ENCODE measurements around the gene FSIP1. TPM values are rescaled to one million over a fixed set of nuclear protein-coding genes. Genes with fewer than 3 reads are reported as not detected.
"Not testable (repeated sequence)": the region's sequence is repeated elsewhere in the genome, so short reads cannot be mapped to it uniquely, and the experiment has no call there.

The FSIP1 gene
- total and polyA plus RNA-seq, 8 donors: 0.38 to 2.7 (median 0.83) TPM

DNA sequence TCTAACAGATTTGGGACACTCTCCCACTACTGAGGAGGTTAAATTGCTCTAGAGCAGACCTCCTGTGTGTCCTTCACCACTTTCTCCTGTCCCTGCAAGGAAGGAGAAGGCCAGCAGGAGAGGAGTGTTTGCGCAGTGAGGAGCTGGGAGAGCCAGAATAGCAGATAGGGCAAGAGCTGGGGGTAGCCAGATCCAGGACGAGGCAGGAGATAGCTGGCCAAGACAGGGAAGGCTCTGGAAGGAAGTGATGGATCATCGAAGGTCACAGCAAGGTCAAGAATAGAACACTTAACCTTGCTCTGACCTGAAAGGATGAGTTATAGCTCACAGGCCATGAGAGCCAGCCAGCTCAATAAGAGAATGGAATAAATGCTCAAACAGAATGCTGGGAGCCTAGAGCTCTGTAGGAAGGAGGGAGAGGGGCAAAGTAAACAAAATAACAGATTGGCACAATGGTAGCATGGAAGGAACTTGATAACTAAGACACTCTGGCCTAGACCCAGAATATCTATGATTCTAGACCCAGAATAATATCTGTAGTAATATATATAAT, 37.5 kb upstream of the FSIP1 start:
- DNase-seq: no peak
- intact Hi-C loops (cut with DNase I): no loop called here
- no peak for ATAC-seq

DNA sequence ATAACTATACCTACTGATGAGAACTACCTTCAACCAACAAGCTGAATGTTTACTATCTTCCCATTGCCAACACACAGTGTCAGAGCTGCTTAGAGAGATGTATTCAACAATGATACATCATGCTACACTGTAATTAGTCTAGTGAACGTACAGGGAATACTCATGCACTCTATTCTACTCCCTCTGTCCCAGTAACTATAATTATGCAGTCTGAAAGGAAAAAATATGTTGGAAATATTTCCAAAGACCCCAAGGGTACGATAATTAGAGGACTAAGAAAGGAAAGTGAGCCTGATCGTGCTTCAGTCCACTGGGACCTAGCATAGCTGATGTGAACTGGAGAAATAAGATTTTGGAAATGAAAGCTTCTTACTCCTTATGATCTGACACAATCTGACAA, 36.9 kb upstream of the FSIP1 start:
- intact Hi-C loops (cut with DNase I): no loop called here
- no peak overlapping the region for H3K27ac ChIP-seq

More for the DNA sequence above, 37.5 kb upstream of the FSIP1 start:
- Histone ChIP-seq H3K4me1 (no peaks in the 10 kb centered on the region), H3K4me3 (no peak overlapping the region), H3K27me3 (no peaks in the 10 kb centered on the region), H3K27ac (no peak overlapping the region), H3K36me3 (no peaks in the 10 kb centered on the region), H3K9me3 (no peaks in the 10 kb centered on the region)
- TF ChIP-seq, protein P1, sequence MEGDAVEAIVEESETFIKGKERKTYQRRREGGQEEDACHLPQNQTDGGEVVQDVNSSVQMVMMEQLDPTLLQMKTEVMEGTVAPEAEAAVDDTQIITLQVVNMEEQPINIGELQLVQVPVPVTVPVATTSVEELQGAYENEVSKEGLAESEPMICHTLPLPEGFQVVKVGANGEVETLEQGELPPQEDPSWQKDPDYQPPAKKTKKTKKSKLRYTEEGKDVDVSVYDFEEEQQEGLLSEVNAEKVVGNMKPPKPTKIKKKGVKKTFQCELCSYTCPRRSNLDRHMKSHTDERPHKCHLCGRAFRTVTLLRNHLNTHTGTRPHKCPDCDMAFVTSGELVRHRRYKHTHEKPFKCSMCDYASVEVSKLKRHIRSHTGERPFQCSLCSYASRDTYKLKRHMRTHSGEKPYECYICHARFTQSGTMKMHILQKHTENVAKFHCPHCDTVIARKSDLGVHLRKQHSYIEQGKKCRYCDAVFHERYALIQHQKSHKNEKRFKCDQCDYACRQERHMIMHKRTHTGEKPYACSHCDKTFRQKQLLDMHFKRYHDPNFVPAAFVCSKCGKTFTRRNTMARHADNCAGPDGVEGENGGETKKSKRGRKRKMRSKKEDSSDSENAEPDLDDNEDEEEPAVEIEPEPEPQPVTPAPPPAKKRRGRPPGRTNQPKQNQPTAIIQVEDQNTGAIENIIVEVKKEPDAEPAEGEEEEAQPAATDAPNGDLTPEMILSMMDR (IDR thresholded peaks at IDR 0.05): no peak

DNA sequence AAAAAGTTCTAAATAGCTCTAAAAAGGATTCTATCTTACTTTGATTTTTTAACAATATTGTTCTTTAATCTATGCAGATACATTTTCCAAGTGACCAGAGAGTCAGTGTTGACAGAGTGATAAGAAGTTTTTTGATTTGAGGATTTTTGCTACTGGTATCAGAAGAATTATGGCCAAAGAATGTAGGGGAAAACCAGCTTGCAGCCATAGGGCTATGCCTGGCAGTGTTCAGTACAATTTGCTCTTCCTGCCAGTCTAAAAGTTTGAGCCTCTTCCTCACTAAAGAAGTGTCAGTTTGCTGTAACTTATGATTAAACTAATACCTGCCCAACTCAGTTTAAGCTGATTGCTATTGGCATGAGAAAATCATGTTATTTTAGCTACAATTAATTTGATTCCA, 35.3 kb upstream of the FSIP1 start:
- DNase-seq (no peak), ATAC-seq (no peak)
- H3K27ac ChIP-seq: no peak overlapping the region
- H3K4me3 ChIP-seq: no peak overlapping the region
- TF ChIP-seq, protein P1 (IDR thresholded peaks at IDR 0.05): no peak
- no peaks in the 10 kb centered on the region for H3K4me1 ChIP-seq
- no peaks in the 10 kb centered on the region for H3K36me3 ChIP-seq
- no peaks in the 10 kb centered on the region for H3K27me3 ChIP-seq
- intact Hi-C loops (cut with DNase I): no loop called here
- no peaks in the 10 kb centered on the region for H3K9me3 ChIP-seq

More for the DNA sequence above, 36.9 kb upstream of the FSIP1 start:
- ATAC-seq (no peak), DNase-seq (no peak)
- no peaks in the 10 kb centered on the region for H3K4me1 ChIP-seq
- no peaks in the 10 kb centered on the region for H3K9me3 ChIP-seq
- TF ChIP-seq, protein P1 (IDR thresholded peaks at IDR 0.05): no peak
- no peaks in the 10 kb centered on the region for H3K36me3 ChIP-seq
- H3K4me3 ChIP-seq: no peak overlapping the region
- H3K27me3 ChIP-seq: no peaks in the 10 kb centered on the region

DNA sequence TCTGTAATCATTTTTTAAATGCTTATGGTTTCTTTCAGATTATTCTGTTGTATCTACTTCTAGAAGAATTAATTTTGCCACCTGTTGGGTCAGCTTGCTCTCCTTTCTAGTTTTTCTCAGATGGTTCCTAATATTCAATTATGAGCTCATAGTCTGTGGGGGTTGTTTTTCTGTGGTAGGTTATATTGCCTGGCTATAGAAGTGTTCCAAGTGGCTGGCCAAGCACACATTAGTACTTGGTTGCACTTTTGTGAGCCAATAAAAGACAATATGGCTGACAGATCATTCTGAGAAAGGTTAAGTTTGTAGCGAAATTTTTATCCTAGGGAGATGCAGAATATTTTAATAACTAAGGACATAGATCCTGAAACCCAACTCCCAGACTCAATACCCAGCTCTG, 31.8 kb upstream of the FSIP1 start:
- Histone ChIP-seq H3K36me3 (no peaks in the 10 kb centered on the region), H3K9me3 (no peaks in the 10 kb centered on the region), H3K27me3 (no peaks in the 10 kb centered on the region), H3K4me1 (no peaks in the 10 kb centered on the region), H3K4me3 (no peak overlapping the region), H3K27ac (no peak overlapping the region)
- no peak for DNase-seq
- no peak for ATAC-seq
- intact Hi-C loops (cut with DNase I): no loop called here
- TF ChIP-seq, protein P1 (IDR thresholded peaks at IDR 0.05): no peak

DNA sequence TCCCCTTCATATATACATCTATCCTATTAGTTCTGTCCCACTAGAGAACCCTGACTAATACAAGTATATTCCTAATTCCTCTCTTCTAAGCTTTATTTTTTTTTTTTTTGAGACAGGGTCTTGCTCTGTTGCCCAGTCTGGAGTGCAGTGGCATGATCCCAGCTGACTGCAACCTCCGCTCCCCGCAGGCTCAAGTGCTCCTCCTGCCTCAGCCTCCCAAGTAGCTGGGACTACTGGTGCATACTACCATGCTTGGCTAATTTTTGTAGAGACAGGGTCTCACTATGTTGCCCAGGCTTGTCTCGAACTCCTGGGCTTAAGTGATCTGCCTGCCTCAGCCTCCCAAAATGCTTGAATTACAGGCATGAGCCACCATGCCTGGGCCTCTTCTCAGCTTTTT, 30.0 kb upstream of the FSIP1 start:
- H3K27me3 ChIP-seq; intact Hi-C loops (cut with DNase I); H3K36me3 ChIP-seq; DNase-seq; H3K4me1 ChIP-seq; H3K9me3 ChIP-seq; H3K4me3 ChIP-seq; ATAC-seq; H3K27ac ChIP-seq: not testable (repeated sequence)

DNA sequence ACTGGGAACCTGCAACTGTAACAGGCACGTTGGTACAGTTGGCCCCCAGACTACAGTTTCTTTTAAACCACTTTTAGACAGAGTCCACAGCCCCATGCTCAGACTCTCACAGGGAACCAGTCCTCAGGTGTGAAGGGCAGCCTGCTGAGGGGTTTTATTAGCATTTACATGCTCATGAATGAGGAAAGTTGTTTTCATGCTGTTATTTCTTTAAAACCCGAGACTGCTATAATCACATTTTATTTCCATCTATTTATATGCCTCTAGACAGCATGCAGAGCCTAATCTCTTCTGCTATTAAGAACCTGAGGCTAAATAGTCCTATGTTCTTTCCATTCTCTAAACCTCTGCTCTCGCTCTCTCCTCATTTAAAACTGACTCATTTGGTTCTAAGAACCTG, 26.3 kb upstream of the FSIP1 start:
- ATAC-seq (no peak), DNase-seq (no peak)
- no peaks in the 10 kb centered on the region for H3K4me1 ChIP-seq
- no peaks in the 10 kb centered on the region for H3K27me3 ChIP-seq
- H3K9me3 ChIP-seq: no peaks in the 10 kb centered on the region
- no peak overlapping the region for H3K27ac ChIP-seq
- TF ChIP-seq, protein P1 (IDR thresholded peaks at IDR 0.05): no peak
- no peak overlapping the region for H3K4me3 ChIP-seq
- no peaks in the 10 kb centered on the region for H3K36me3 ChIP-seq
- intact Hi-C loops (cut with DNase I): loop anchor here in 1 of 2 donors (10.0 kb wide), 1 partner anchor 66 kb away; no protein-coding TSS in a partner anchor

Measured in left lung (tissue), 10 donors.